ENCODE data around the gene UQCR10. TPM values are rescaled to one million over a fixed set of nuclear protein-coding genes. Genes with fewer than 3 reads are reported as not detected.

Gene UQCR10
- total RNA-seq, 1 donor from 2014 or later = 68.1 TPM

DNA sequence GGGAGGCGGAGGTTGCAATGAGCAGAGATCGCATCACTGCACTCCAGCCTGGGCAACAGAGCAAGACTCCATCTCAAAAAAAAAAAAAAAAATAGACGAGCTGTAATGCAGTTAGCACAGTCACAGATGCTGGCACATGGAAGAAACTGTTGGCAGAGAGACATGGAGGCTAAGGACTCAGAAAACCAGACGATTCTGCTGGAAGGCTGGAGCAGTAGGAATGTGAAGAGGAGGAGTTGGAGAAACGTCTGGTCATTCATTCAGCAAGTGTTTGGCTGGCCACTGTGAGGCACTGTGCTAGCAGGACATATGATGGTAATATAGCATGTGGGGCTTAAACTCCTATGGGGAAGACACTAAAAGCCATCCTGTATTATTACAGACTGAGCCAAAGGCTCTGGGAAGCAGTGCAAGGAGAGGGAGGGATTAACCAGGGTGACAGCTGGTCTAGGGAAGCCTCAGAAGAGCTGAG, 5.0 kb downstream of the UQCR10 start:
- Mint-ChIP-seq H3K9me3 (no peaks in the 10 kb centered on the region), H3K27me3 (no peaks in the 10 kb centered on the region), H3K36me3 (ENCODE audit: low read depth) (peaks cover 30% of the 10 kb centered on the region), H3K4me3 (no peak overlapping the region), H3K4me1 (peaks cover 17% of the 10 kb centered on the region), H3K27ac (no peak overlapping the region)
- TF ChIP-seq, protein P1, sequence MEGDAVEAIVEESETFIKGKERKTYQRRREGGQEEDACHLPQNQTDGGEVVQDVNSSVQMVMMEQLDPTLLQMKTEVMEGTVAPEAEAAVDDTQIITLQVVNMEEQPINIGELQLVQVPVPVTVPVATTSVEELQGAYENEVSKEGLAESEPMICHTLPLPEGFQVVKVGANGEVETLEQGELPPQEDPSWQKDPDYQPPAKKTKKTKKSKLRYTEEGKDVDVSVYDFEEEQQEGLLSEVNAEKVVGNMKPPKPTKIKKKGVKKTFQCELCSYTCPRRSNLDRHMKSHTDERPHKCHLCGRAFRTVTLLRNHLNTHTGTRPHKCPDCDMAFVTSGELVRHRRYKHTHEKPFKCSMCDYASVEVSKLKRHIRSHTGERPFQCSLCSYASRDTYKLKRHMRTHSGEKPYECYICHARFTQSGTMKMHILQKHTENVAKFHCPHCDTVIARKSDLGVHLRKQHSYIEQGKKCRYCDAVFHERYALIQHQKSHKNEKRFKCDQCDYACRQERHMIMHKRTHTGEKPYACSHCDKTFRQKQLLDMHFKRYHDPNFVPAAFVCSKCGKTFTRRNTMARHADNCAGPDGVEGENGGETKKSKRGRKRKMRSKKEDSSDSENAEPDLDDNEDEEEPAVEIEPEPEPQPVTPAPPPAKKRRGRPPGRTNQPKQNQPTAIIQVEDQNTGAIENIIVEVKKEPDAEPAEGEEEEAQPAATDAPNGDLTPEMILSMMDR (IDR thresholded peaks at IDR 0.05) = no peak
- intact Hi-C loops (cut with micrococcal nuclease) = no loop called here
- ChIA-PET POLR2A (no interaction called here), CTCF (no interaction called here)
- no peak for ATAC-seq (ENCODE audit: low read depth)
- no peak for DNase-seq

DNA sequence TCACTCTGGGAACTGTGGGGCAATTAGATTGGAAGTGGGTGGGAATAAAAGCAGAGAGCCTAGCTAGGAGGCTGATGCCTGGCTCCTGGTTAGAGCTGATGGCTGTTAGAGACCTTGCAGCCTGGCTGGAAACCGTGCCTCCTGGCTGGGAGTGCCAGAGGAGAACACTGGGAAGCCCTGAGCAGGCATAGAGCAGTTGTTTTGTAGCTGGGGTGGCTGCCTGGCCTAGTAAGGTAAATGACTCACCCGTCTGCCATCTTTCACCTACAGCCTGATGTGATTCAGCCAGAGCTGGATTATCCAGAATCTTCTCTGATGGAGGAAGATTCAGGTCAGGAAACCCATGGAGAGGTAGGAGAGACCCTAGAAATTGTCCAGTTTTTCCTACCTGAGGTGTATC, 6.1 kb downstream of the UQCR10 start:
- TF ChIP-seq, protein P1 (IDR thresholded peaks at IDR 0.05) = no peak
- ATAC-seq (ENCODE audit: low read depth) = no peak
- Mint-ChIP-seq H3K27ac (no peak overlapping the region), H3K27me3 (no peaks in the 10 kb centered on the region), H3K9me3 (no peaks in the 10 kb centered on the region), H3K36me3 (ENCODE audit: low read depth) (peaks cover 27% of the 10 kb centered on the region), H3K4me3 (no peak overlapping the region), H3K4me1 (peaks cover 8% of the 10 kb centered on the region)
- POLR2A ChIA-PET = interaction anchor here (1.0 kb wide), 1 partner anchor 11 kb away, joined by 3 read pairs; no protein-coding TSS in a partner anchor
- intact Hi-C loops (cut with micrococcal nuclease) = no loop called here
- DNase-seq = no peak
- CTCF ChIA-PET = no interaction called here

DNA sequence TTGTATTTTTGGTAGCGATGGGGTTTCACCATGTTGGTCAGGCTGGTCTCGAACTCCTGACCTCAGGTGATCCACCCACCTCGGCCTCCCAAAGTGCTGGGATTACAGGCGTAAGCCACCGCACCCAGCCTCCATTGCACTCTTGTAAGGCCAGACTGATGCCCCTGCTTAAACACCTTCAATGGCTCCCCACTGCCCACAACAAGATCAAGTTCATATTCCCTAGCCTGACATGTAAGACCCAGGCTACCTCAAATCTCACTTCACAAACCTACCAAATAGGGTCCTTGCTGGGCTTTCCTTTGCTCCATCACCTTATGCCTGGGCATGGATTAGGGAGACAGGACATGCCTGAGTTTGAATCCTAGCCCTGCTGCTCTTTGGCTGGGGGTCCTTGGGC, 13.1 kb downstream of the UQCR10 start:
- ChIA-PET CTCF (no interaction called here), POLR2A (no interaction called here)
- H3K9me3 Mint-ChIP-seq = no peaks in the 10 kb centered on the region
- DNase-seq = no peak
- no peak overlapping the region for H3K4me3 Mint-ChIP-seq
- ATAC-seq (ENCODE audit: low read depth) = no peak
- no peaks in the 10 kb centered on the region for H3K27me3 Mint-ChIP-seq
- no peak overlapping the region for H3K27ac Mint-ChIP-seq
- H3K4me1 Mint-ChIP-seq = peaks cover 8% of the 10 kb centered on the region
- H3K36me3 Mint-ChIP-seq (ENCODE audit: low read depth) = no peaks in the 10 kb centered on the region
- TF ChIP-seq, protein P1 (IDR thresholded peaks at IDR 0.05) = no peak
- intact Hi-C loops (cut with micrococcal nuclease) = no loop called here

DNA sequence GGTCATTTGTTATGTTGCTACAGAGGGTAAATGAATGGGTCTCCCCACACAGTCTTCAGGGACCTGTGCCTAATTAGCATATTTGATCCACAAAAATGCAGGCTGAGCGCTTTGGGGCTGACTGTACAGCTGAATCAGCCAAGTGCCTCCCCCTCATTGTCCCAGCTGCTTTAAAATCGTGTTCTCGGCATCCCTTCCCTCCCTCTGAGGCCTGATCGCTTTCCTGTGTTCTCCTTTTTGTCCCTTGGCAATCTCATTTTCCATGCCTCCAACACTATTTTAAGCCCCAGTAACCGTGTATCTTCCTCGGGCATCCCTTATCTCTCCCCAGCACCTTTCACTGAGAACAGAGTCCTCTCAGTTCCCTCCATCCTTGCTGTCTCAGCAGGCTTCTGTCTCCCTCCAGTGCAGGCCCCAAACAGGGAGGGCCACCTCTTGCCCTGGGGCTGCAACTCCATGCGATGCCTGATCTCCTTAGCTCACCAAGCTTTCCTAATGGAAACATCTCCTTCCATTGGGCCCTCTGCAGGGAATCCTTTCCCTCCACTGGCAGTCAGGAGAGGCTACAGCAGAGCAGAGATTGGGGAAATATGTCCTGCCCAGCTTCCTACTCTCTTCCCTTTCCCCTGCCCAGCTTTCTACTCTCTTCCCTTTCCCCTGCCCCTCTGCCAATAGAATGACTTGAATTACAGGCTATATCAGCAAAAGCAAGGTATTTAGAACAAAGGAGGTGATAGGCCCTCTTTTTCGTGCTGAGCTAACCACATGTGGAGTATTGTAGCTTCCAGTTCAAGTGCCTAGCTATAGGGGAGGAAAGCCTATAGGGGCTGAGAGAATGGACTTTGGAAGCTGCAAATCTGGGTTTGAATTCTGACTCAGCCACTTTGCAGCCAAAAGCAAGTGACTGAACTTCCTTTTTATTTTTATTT, 13.8 kb downstream of the UQCR10 start:
- no peaks in the 10 kb centered on the region for H3K9me3 Mint-ChIP-seq
- no peaks in the 10 kb centered on the region for H3K27me3 Mint-ChIP-seq
- H3K4me1 Mint-ChIP-seq = peaks cover 8% of the 10 kb centered on the region
- no peak overlapping the region for H3K4me3 Mint-ChIP-seq
- DNase-seq (no peak), ATAC-seq (ENCODE audit: low read depth) (no peak)
- CTCF ChIA-PET = no interaction called here
- no peak overlapping the region for H3K27ac Mint-ChIP-seq
- POLR2A ChIA-PET = interaction anchor here (0.6 kb wide), 1 partner anchor 26 kb away, joined by 3 read pairs; no protein-coding TSS in a partner anchor
- TF ChIP-seq, protein P1 (IDR thresholded peaks at IDR 0.05) = no peak
- intact Hi-C loops (cut with micrococcal nuclease) = no loop called here
- no peaks in the 10 kb centered on the region for H3K36me3 Mint-ChIP-seq (ENCODE audit: low read depth)

DNA sequence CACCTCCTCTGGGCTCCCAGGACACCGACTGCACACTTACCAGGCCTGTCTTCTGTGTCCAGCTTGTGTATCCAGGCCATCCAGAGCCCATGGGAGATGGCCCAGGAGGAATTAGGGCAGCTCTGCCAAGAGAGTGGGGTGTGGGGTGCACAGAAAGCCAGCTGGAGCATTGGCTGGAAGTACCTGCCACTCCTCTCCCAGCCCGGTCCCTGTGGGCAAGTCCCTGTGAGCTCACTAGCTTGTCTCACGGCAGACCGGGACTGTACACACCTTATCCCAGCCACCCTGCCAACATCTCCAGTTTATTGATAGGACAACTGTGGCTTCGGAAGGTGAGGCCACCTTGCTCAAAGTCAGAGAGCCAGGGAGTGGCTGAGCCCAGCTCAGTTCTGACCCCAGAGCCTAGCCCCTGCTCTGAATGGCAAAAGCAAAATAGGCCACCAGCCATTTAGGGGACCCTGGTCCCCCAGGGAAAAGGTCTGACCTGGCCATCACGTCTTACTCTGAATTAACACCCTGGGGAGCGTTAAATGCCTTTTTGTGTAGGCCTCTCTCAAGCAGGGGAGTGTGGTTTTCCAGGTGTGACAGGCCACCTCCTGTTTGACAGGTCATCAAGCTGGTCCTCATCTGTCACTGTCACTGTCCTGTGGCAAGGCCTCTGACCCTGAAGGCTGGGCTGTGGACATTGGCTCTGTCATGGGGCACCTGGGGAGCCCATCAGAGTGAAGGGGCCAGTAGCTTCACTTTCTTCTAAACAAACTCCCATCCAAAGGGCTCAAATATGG, 15.1 kb downstream of the UQCR10 start:
- DNase-seq (no peak), ATAC-seq (ENCODE audit: low read depth) (no peak)
- Mint-ChIP-seq H3K4me3 (no peak overlapping the region), H3K27ac (no peak overlapping the region), H3K36me3 (ENCODE audit: low read depth) (peaks cover 6% of the 10 kb centered on the region), H3K4me1 (peaks cover 8% of the 10 kb centered on the region), H3K27me3 (no peaks in the 10 kb centered on the region), H3K9me3 (no peaks in the 10 kb centered on the region)
- TF ChIP-seq, protein P1 (IDR thresholded peaks at IDR 0.05) = no peak
- ChIA-PET POLR2A (no interaction called here), CTCF (no interaction called here)
- intact Hi-C loops (cut with micrococcal nuclease) = no loop called here

Data from activated B cell treated with CpG ODN at 0.5 μM for 24 hours (primary cell).